ENCODE results near the gene SMIM32. TPM values are rescaled to one million over a fixed set of nuclear protein-coding genes. Genes with fewer than 3 reads are reported as not detected.

The SMIM32 gene
- total RNA-seq, 4 donors from 2014 or later: not detected

DNA sequence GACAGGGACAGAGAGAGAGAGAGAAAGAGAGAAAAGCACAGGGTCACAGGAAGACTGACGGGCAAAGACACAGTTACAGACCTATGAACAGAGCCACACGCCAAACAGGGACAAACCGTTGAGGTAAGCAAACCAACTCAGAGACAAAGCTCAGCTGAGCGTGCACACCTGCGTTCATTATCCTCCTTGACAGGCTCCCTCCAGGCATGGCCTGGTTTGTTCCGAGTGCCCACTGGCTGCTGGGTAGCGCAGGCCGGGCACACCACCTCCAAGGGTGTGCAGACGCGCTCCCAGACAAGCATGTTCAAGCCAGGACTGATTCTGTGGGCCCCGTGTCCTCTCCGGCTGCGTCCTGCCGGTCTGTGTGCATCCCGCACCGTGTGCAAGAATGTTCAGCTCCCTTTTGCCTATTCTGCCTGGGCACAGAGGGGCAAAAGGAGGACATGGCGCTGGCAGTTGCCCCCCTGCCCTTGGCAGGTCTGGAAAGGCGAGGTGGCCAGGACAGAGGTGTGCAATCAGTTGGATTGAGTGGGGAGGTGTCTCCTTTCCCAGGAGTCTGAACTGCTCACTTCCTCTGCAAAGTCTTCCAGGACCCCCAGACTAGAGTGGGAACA lies 467 bp upstream of the SMIM32 start:
- TF ChIP-seq, protein P1, sequence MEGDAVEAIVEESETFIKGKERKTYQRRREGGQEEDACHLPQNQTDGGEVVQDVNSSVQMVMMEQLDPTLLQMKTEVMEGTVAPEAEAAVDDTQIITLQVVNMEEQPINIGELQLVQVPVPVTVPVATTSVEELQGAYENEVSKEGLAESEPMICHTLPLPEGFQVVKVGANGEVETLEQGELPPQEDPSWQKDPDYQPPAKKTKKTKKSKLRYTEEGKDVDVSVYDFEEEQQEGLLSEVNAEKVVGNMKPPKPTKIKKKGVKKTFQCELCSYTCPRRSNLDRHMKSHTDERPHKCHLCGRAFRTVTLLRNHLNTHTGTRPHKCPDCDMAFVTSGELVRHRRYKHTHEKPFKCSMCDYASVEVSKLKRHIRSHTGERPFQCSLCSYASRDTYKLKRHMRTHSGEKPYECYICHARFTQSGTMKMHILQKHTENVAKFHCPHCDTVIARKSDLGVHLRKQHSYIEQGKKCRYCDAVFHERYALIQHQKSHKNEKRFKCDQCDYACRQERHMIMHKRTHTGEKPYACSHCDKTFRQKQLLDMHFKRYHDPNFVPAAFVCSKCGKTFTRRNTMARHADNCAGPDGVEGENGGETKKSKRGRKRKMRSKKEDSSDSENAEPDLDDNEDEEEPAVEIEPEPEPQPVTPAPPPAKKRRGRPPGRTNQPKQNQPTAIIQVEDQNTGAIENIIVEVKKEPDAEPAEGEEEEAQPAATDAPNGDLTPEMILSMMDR (IDR thresholded peaks at IDR 0.05; ENCODE audit: low read depth): no peak

DNA sequence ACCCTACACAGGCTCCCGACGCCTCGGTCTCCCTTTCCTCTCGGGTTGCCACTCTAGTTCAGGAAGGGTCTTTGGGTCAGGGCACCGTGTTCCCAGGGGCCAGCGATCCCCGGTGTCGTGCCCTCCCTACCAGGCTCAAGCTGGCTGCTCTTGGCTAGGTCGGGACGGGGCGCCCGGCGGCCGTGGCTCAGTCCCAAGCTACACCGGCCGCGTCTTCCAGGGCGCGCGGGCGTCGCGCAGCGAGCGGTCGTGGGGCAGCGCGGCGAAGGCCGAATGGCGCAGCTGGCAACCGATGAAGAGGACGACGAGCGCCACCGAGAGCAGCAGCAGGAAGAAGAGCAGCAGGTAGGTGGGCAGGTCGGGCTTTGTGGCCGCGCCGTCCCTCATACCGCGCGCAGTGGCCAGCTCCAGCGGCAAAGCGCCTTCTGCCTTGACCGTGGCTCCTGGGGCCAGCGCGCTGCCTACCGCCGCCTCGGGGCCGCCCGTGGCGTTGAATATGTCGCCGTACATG lies 892 bp downstream of the SMIM32 start:
- TF ChIP-seq, protein P1 (IDR thresholded peaks at IDR 0.05; ENCODE audit: low read depth): no peak

DNA sequence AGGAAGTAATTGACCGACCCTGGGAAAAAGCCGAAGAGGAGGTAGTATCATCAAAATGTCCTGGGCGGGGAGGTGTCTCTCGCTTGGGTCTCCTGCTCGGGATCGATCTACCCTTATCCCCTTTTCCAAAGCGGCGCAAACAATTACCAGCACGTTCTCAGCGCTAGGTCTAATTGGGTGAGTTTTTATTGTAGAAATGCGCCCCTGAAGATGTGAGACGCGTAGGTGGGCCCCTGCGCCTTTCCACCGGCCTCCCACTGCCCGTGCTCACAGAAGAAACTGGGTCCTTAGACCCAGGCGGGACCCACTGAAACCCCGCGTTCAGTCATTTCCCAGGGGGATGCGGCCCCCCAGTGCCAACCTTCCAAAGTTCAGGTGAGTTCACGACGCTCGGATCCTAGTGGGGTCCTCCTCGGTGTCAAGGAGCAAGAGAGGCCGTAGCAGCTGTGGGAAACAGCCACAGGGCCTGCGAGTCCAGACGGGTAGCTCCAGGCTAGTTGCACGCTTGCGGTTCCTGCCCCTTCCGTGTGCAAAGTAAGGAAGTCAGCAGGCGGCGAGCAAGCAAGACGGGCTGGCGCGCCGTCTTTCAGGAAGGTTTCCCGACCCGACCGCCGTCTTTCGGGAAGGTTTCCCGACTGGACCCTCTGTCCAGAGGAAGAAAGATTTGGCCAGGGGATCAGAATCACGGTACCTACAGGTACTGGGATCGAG lies 1.5 kb downstream of the SMIM32 start:
- TF ChIP-seq, protein P1 (IDR thresholded peaks at IDR 0.05; ENCODE audit: low read depth): no peak

DNA sequence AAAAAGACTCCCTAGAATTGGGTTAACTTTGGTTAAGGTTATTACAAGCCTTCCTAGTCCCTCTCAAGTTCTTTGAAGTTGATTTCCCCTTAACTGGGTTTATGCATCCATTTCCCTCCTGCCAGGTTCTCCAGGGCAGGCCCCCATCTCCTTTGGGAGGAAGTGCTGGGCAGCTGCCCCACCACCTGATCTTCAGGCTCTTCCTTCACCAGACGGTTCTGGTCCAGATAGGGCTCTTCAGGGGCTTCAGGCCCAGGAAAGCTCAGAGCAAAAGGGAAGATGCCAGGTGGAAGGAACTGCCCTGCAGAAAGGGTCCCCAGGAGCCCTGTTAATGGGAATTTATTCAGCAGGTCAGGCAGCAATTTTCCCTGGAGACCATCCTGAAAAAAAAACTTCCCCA lies 2.1 kb downstream of the SMIM32 start:
- TF ChIP-seq, protein P1 (IDR thresholded peaks at IDR 0.05; ENCODE audit: low read depth): no peak

DNA sequence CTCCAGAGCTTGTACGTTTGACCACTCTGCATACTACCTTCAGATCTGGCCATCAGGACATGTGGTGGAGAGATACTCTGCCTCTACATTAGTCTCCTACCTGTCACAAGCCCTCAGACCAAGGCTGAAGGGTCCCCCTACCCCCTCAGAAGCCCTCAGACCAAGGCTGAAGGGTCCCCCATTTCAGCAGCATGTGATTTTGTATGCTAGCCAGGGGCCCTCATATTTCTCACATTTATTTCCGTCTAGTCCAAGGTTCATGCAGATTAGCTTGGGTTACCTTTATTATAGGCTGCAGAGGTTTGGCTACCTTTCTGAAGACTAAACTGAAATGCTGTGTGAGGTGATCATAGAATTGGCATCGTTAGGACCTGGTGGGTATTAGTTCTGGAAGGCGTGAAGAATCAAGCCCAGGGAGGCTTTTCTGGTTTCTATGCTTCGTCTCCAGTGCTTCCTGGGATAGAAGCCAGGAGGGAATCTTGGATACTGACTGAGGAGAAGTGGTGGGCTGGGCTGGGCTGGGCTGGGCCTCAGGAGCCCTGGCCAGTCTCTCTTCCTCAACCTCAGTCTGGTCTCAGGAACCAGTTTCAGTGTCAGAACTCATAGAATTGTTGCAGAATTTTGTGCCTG lies 2.8 kb downstream of the SMIM32 start:
- TF ChIP-seq, protein P1 (IDR thresholded peaks at IDR 0.05; ENCODE audit: low read depth): no peak

DNA sequence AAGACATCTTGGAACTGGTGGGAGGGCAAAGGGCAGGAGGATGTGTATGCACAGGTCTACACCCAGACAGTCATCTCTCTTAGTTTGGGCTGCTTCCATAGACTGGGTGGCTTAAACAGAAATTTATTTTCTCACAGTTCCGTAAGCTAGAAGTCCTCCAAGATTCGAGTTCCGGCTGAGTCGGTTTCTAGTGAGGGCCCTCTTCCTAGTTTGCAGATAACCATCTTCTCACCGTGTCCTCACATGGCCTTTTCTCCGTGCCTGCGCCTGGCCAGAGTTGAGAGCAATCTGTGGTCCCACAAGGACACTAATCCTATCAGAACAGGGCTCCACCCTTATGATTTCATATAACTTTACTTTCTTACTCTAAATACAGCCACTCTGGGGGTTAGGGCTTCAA lies 4.1 kb downstream of the SMIM32 start:
- TF ChIP-seq, protein P1 (IDR thresholded peaks at IDR 0.05; ENCODE audit: low read depth): no peak

DNA sequence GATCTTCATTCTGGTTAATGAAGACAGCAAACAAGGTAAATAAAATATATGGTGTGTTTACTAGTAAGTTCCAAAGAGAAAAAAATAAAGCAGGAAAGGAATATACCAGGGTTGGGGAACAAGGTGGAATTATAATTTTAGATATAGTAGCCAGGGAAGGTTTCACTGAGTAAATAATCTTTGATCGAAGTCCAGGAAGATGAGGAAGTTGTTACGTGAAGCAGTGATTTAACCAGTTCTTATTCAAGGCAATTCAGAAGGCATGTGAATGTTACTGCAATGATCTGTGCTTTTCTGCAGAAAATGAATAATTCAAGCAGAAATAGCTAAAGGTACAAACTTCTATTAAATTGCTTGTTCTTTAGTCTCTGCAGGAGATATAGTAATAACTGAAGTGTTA lies 6.2 kb downstream of the SMIM32 start:
- TF ChIP-seq, protein P1 (IDR thresholded peaks at IDR 0.05; ENCODE audit: low read depth): no peak
